CD4-positive, alpha-beta T cell treated with Interleukin-1 beta for 1 hour (primary cell): ENCODE results near the gene ZFP69.
"Not testable (repeated sequence)": the region's sequence is repeated elsewhere in the genome, so short reads cannot be mapped to it uniquely, and the experiment has no call there.

Experiments used
- DNase-seq, 2 donors: peaks; one replicate each; pipeline ENCODE4 v3.0.0-alpha.2; 2020 to 2022

Gene ZFP69

GRCh38 chr1:40476924-40477677 lies at the start of gene ZFP69:
ZFP69 (plus strand) TSS chr1:40477290; CDS start chr1:40479362, 2,072 bp downstream.
- peak; percentile 74 to 76 for DNase-seq

GRCh38 chr1:40431385-40431784 lies 45.7 kb upstream of the ZFP69 start:
- no peak for DNase-seq

- DNase-seq, result no peak
Observed at GRCh38 chr1:40432644-40433390, 44.3 kb upstream of the ZFP69 start.

GRCh38 chr1:40435471-40435870 lies 41.6 kb upstream of the ZFP69 start:
- DNase-seq, result no peak

- DNase-seq, result no peak
Observed at GRCh38 chr1:40435876-40436275, 41.2 kb upstream of the ZFP69 start.

GRCh38 chr1:40438391-40439015 lies 38.6 kb upstream of the ZFP69 start:
- DNase-seq, result peak in 1 of 2 donors; percentile 46

GRCh38 chr1:40439247-40439646 lies 37.8 kb upstream of the ZFP69 start:
- no peak for DNase-seq

GRCh38 chr1:40449684-40450494 lies 27.2 kb upstream of the ZFP69 start, which contains the start of gene ZFP69B:
ZFP69B (plus strand) TSS chr1:40450476; CDS start chr1:40450962, 486 bp downstream.
- DNase-seq, result peak; percentile 88 to 89

- peak; percentile 66 to 73 for DNase-seq
Observed at GRCh38 chr1:40450495-40451237, 26.4 kb upstream of the ZFP69 start.

- no peak for DNase-seq
Observed at GRCh38 chr1:40451238-40451585, 25.9 kb upstream of the ZFP69 start.

GRCh38 chr1:40454873-40455272 lies 22.2 kb upstream of the ZFP69 start:
- no peak for DNase-seq

- DNase-seq, result no peak
Observed at GRCh38 chr1:40462956-40463590, 14.0 kb upstream of the ZFP69 start.

GRCh38 chr1:40469327-40469726 lies 7.8 kb upstream of the ZFP69 start:
- no peak for DNase-seq

GRCh38 chr1:40475268-40475667 lies 1.8 kb upstream of the ZFP69 start:
- DNase-seq, result no peak

- DNase-seq, result no peak
Observed at GRCh38 chr1:40477678-40478053, 576 bp downstream of the ZFP69 start.

GRCh38 chr1:40478276-40478675 lies 1.2 kb downstream of the ZFP69 start:
- no peak for DNase-seq

GRCh38 chr1:40479156-40479555 lies 2.1 kb downstream of the ZFP69 start:
- no peak for DNase-seq

GRCh38 chr1:40495315-40495903 lies 18.3 kb downstream of the ZFP69 start:
- no peak for DNase-seq

GRCh38 chr1:40502651-40503050 lies 25.6 kb downstream of the ZFP69 start:
- DNase-seq, result not testable (repeated sequence)

- no peak for DNase-seq
Observed at GRCh38 chr1:40507973-40508372, 30.9 kb downstream of the ZFP69 start.
